ENCODE results near the gene ERF. TPM values are rescaled to one million over a fixed set of nuclear protein-coding genes. Genes with fewer than 3 reads are reported as not detected.

Gene ERF
- total RNA-seq, 1 donor from 2014 or later = 19.2 TPM

DNA sequence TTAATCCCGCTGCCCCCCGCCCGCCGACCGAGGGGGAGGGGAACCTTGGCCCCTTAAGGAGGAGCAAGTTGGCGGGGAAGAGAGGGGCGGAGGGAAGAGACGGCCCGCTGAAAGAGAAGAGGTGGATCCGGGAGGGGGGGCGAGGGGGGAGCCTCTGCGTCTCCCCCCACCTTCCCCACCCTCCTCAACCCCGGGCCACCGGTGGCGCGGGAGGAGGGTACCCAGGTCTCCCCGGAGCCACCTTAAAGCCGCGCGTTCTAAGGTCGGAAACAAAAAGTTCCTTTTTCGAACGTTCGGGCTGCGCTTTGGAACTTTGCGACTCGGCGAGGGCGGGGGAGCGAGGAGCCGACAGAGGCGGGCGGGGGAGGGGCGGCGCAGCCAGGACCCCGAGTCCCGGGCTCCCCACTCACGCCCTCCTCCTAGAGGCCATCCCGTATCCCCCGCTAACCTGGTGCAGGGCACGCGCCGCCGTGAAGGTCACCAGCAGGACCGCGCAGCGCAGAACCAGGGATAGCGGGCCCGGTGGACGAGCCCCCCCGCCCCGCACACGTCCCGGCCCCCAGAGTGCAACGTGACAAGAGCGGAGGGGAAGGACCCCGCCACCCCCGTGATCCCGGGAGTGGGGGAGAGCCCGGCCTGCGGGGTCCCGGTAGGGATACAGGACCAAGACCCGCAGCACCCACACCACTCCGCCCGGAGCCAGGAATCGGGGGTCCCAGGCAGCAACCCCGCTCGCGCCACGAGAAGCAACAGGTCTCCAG, 659 bp downstream of the ERF start:
- peak; percentile 62 to 68 for DNase-seq (ENCODE audit: low read depth in 2 of 2)

GRCh38 chr19:42253245-42254088, 1.5 kb downstream of the ERF start:
- peak; percentile 35 to 66 for DNase-seq (ENCODE audit: low read depth in 2 of 2)

DNA sequence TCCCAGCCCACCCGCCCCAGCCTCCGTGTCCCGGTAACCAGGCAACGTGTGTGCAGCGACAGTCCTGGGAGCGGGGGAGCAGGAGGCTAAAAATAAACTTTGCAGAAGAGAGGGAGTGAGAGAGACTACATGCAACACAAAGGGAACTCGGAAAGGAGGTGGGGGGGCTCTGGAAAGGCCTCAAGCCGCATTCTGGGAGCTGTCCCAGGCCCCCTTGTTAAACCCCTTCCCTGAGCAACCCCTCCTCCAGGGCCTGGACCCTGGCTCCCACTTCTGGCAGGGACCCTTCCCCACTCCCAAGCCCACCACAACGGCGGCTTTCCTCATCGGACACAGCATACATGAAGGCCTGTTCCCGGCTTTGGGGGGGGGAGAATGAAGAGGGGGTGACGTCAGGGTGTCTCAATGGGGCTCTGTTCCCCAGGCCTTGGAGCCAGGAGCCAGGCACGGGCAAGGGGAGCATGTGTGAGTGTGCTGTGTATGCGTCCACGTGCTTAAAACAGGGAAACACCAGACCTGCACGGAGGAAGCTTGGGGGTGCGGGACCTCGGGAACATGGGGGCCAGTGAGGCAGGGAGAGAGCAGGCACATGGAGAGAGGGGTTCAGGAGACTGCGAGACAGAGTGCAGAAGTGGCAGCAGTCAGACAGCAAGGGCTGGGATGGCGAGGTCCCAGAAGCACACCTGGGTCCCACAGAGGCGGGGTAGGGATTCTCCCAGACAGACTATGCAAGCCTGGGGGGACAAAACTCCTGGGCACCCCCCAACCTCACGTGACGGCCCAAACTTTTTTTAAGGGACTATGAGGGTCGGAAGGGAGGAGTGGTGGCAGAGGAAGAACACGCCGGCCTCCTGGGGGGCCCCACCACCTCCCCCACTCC, 2.3 kb downstream of the ERF start:
- DNase-seq (ENCODE audit: low read depth in 2 of 2) = peak; percentile 41 to 44

DNA sequence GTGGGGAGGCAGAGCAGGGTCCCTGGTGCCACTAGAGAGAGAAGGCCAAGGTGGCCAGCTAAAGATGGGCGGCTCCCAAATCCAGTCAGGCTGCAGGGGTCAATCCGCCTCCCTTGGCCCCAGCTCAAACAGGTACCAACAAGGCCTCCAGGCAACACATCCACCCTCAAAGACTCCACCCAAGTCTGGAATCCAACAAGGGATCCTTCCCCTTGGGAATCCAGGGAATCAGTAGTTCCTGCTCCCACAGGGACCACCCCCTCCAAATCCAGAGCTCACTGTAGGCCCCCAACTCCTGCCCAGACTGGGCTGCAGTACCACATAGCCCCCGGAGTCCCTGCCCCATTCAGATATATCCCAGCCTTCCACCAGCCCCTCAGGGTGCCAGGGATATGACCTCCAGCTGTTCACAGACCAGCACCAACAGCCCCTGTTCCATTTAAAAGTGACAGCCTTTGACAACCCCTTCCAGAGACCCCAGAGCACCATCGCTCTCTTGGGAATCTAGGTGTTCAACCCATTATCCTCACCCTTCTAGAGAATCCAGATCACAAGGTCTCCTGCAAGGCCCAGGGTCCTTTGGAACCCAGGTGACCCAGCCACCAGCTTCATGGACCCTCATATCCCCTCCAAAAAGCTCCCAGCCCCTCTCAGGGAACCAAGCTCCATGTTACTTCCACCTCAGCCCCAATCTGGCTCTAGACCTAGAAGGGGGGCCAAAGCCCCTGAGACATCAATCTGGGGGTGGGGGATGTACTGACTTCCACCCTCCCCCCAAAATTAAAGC, 3.2 kb downstream of the ERF start:
- no peak for DNase-seq (ENCODE audit: low read depth in 2 of 2)

GRCh38 chr19:42250666-42251531, 4.0 kb downstream of the ERF start:
- DNase-seq (ENCODE audit: low read depth in 2 of 2) = peak; percentile 47 to 59

GRCh38 chr19:42250183-42250665, 4.7 kb downstream of the ERF start:
- DNase-seq (ENCODE audit: low read depth in 2 of 2) = no peak

GRCh38 chr19:42249769-42250168, 5.2 kb downstream of the ERF start:
- no peak for DNase-seq (ENCODE audit: low read depth in 2 of 2)

DNA sequence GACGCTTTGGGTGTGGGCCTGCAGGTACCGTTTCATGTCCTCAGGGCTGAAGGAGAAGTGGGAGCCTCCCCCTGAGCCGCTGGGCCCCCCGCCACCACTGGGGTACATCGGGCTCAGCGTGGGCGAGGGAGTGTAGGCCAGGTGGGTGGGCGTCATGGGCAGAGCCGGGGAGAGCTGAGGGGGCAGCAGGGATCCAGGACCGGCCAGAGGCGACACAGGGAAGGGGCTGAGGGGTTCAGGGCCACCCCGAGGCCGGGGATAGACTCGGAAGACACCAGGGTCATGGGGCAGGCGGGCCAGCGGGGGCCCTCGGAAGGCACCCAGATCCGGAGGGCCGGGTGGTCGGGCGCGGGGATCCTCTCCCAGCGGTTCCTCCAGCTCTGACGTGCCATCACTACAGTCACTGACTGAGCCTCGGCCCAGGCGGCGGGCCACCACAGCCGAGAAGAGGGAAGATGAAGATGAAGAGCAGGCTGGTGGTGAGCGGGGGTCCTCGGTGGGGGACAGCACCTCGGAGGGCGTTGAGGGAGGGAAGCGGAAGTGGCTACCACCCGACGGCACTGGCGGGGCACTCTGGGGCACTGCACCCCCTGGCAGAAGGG, 5.7 kb downstream of the ERF start:
- no peak for DNase-seq (ENCODE audit: low read depth in 2 of 2)

DNA sequence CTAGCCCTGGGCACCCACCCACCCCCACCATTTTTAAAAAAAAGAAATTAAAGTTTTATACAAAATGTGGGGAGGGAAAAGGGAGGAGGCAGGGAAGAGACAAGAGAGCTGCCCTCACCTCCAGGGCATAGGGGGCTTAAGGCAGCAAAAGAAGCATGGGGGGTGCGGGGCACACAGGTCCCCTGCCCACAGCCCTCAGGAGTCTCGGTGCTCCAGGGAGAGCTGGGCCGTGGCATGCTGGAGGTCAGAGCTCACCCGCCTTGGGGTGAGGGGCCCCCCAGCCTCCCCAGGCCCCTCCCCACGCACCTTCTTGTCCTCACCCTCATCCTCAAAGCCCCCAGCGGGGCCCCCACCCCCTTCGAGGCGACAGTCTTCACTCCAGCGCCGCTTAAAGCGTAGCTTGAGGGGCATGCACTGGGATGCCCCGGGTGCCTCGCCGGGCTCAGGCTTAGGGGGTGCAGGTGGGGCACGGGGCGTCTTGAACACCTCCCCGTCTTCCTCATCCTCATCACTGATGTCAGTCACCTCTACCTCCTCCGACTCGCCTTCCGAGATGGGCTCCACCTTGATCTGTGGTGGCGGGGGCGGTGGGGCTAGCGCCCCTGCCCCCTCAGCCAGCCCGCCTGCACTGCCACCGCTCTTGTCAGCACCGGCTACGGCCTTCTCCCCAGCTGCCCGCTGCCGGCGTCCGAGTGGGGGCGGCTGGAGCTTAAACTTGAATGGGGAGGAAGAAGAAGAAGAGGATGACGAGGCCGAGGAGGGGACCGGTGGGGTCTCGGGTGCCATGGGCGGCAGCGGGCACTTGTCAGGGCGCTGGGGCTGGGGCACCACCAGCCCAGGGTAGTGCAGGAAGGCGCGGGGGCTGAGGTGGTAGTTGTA, 6.4 kb downstream of the ERF start:
- DNase-seq (ENCODE audit: low read depth in 2 of 2) = no peak

GRCh38 chr19:42247640-42248199, 7.2 kb downstream of the ERF start:
- DNase-seq (ENCODE audit: low read depth in 2 of 2) = no peak

DNA sequence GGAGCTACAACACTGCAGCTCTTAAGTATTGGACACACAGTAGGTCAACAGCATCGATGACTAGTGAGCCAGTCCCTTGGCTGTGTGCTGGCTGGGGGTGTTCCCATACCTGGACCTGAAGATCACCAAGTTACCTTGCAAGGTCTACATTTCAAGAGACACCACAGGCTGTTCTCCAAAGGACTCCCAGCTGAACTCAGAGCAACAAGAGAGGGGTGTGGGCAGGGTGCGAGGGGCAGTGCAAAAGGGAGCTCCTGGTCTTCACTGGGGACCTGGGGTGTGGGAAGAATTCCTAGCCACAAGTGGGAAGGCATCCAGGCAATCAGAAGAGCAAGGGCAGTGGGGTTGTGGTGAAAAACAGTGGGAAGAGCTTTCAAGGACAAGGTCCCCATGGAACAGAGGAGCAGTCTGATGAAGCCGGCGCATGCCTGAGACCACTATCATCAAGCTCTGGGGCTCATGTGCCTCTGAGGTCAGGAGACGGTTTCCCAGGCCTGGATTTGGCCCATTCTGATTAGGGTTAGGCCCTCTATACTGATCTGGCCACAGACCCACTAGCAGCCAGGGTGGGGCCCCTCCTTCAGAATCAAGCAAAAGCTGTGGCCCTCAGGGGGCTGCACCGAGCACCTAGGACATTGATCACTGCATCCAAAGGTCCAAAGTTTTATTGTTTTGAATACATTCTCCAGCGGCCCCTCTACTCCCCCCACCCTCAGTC, 7.8 kb downstream of the ERF start:
- DNase-seq (ENCODE audit: low read depth in 2 of 2) = no peak

DNA sequence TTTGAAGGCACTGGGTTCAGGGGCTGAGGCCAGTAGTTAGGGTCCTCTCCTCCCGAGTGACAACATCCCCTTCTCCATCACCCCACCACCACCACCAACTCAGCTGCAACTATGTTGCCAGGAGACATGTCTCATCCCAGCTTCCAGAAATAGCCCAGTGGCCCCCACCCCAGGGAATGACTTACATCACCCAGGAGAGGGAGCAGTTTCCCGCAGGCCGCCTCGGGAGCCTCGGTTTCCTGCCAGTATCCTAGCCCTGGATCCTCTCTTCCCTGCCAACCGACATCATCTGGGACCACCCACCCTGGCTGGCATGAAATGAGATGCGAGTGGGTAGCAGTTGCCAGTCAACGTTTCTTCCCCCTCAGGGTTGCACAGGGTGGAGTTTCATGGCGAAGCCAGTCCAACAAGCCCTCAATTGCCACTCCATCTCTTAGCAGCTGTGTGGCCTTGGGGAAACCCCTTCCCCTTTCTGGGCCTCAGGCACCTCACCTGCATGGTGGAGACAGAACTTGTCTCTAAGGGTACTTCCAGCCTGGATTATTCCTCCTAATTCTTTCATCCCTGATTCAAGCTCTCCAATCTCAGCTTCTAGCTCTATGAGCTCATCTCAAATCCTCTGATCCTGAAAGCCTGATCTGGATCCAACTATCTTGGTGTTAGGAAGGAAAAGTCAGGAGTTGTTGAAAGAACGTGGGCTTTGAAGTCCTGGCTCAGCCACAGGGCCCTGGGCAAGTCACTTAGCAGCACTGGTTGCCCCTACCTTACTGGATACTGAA, 8.6 kb downstream of the ERF start:
- DNase-seq (ENCODE audit: low read depth in 2 of 2) = peak; percentile 80 to 85

- no peak for DNase-seq (ENCODE audit: low read depth in 2 of 2)
Observed at GRCh38 chr19:42245231-42245630, 9.7 kb downstream of the ERF start.

GRCh38 chr19:42244347-42245220, 10.3 kb downstream of the ERF start:
- DNase-seq (ENCODE audit: low read depth in 2 of 2) = peak; percentile 93 to 95

All from lung microvascular endothelial cell (primary cell).